A172 (cell line): ENCODE measurements around the gene EHMT1. TPM values are rescaled to one million over a fixed set of nuclear protein-coding genes. Genes with fewer than 3 reads are reported as not detected.
"Not testable (repeated sequence)": the region's sequence is repeated elsewhere in the genome, so short reads cannot be mapped to it uniquely, and the experiment has no call there.

Source experiments
- DNase-seq: peaks from one replicate; pipeline ENCODE4 v3.0.0-alpha.2; 2015; ENCODE audit warnings: low spot score
- total RNA-seq: library from RNA; depleted of rRNA; stranded (reverse); fragments of >200 nt; shearing (Covaris generic); gene quantifications from 2 replicates; pipeline ENCODE4 v1.2.3, GENCODE V29; 2014

Gene EHMT1
- total RNA-seq, 1 experiment from 2014 or later: 54.7 TPM

- no peak for DNase-seq
Measured at GRCh38 chr9:137804908-137805630, 186.3 kb downstream of the EHMT1 start.

GRCh38 chr9:137807721-137808703 lies 189.2 kb downstream of the EHMT1 start:
- DNase-seq: no peak

GRCh38 chr9:137809040-137809576 lies 190.3 kb downstream of the EHMT1 start:
- no peak for DNase-seq

- DNase-seq: not testable (repeated sequence)
Measured at GRCh38 chr9:137809726-137810450, 191.1 kb downstream of the EHMT1 start.

GRCh38 chr9:137811283-137811870 lies 192.6 kb downstream of the EHMT1 start:
- DNase-seq: no peak

GRCh38 chr9:137812356-137813023 lies 193.7 kb downstream of the EHMT1 start:
- DNase-seq: no peak

GRCh38 chr9:137813167-137813566 lies 194.4 kb downstream of the EHMT1 start:
- no peak for DNase-seq

GRCh38 chr9:137813651-137814415 lies 195.0 kb downstream of the EHMT1 start:
- no peak for DNase-seq

GRCh38 chr9:137814436-137814835 lies 195.6 kb downstream of the EHMT1 start:
- no peak for DNase-seq

GRCh38 chr9:137814841-137815240 lies 196.0 kb downstream of the EHMT1 start:
- DNase-seq: no peak

- DNase-seq: no peak
Measured at GRCh38 chr9:137815256-137816255, 196.8 kb downstream of the EHMT1 start.

GRCh38 chr9:137816531-137817235 lies 197.9 kb downstream of the EHMT1 start:
- DNase-seq: no peak

- DNase-seq: no peak
Measured at GRCh38 chr9:137817236-137818200, 198.7 kb downstream of the EHMT1 start.

- DNase-seq: no peak
Measured at GRCh38 chr9:137818286-137818685, 199.5 kb downstream of the EHMT1 start.

GRCh38 chr9:137820161-137820855 lies 201.5 kb downstream of the EHMT1 start:
- no peak for DNase-seq
